ENCODE measurements around the gene PDK4. TPM values are rescaled to one million over a fixed set of nuclear protein-coding genes. Genes with fewer than 3 reads are reported as not detected.
A peak's percentile ranks its signal among the peaks of the same experiment; 100 is the strongest.
"Not testable (repeated sequence)": the region's sequence is repeated elsewhere in the genome, so short reads cannot be mapped to it uniquely, and the experiment has no call there.

Gene PDK4
- polyA plus RNA-seq, 6 donors from 2014 or later: 1.3 to 32.4 (median 2.5) TPM

GRCh38 chr7:95582578-95583293, 13.6 kb downstream of the PDK4 start:
- ATAC-seq (ENCODE audit: low read depth in 2 of 2) (no peak), DNase-seq (no peak)
- Mint-ChIP-seq H3K4me1 (no peaks in the 10 kb centered on the region), H3K4me3 (no peak overlapping the region), H3K36me3 (peaks cover 18 to 24% of the 10 kb centered on the region in 2 donors), H3K27me3 (no peaks in the 10 kb centered on the region), H3K27ac (peak overlapping the region in 1 of 6 donors; percentile 56), H3K9me3 (no peaks in the 10 kb centered on the region)

DNA sequence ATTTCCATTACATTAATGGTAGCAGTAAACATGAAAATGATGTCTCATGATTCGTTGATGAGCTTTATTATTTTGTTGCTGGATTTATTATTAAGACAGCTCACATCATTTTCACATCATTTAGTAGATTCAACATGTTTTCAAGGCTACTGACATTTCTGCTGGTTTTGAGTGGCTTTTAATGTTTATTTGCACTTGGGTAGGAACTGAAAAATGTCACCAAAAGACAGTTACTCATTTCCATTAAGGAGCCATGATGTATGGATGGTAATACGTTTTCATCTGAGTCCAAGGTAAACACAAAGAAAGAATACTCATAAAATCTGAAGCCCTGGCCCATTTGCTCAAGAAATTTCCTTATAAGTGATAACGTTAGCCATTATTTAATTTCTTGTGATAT, 14.8 kb downstream of the PDK4 start:
- DNase-seq (no peak), ATAC-seq (ENCODE audit: low read depth in 2 of 2) (no peak)
- Mint-ChIP-seq H3K36me3 (peaks cover 8 to 14% of the 10 kb centered on the region in 2 donors), H3K4me3 (no peak overlapping the region), H3K9me3 (no peaks in the 10 kb centered on the region), H3K27ac (no peak overlapping the region), H3K27me3 (peaks cover 0 to 2% (median 0%) of the 10 kb centered on the region in 3 donors), H3K4me1 (no peaks in the 10 kb centered on the region)

DNA sequence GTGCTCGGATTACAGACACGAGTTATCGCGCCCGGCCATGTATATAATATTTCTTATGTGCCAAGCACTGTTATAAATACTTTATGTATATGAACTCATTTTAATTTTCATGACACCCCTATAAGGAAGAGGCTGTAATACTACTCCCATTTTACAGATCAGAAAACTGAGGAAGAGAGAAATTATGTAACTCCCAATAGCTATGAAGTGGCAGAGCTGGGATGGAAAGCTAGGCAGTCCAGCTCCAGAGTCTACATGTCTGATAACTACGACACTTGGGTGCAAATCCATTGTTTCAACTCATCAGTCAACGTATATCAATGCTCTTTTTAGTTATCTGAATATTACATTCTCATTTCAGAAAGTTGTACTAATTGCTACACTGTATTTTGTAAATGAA, 17.0 kb downstream of the PDK4 start:
- no peaks in the 10 kb centered on the region for H3K4me1 Mint-ChIP-seq
- ATAC-seq (ENCODE audit: low read depth in 2 of 2) (no peak), DNase-seq (no peak)
- peak overlapping the region in 1 of 6 donors; percentile 30 for H3K27ac Mint-ChIP-seq
- peaks cover 0 to 2% (median 0%) of the 10 kb centered on the region in 7 donors for H3K9me3 Mint-ChIP-seq
- no peak overlapping the region for H3K4me3 Mint-ChIP-seq
- peaks cover 5 to 13% of the 10 kb centered on the region in 2 donors for H3K36me3 Mint-ChIP-seq
- peaks cover 0 to 14% (median 0%) of the 10 kb centered on the region in 3 donors for H3K27me3 Mint-ChIP-seq

- Mint-ChIP-seq H3K9me3 (peaks cover 0 to 2% (median 0%) of the 10 kb centered on the region in 7 donors), H3K4me3 (no peak overlapping the region), H3K4me1 (no peaks in the 10 kb centered on the region), H3K36me3 (peaks cover 0 to 5% of the 10 kb centered on the region in 2 donors), H3K27ac (no peak overlapping the region), H3K27me3 (peaks cover 0 to 14% (median 0%) of the 10 kb centered on the region in 3 donors)
- ATAC-seq (ENCODE audit: low read depth in 2 of 2): no peak
- DNase-seq: no peak
These were observed 17.9 kb downstream of the PDK4 start for GRCh38 chr7:95578299-95578855.

DNA sequence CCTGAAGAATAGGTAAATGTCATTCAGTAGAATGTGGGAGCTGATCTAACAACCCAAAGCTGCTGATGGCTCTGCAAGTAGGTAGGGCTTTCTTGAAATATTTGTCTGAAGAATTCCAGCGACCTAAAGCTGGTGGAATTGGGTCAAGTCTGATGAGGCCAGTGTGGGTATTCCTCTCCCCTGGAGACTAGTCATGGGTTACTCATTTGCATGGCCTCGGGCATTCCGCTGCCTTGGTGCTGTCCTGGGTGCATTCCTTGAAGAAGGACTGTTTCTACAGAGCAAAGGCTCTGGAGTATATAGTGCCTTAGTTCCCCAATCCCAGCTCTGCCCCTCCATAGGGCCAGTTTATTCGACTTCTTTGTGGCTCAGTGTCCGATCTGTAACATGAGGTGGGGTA, 19.2 kb downstream of the PDK4 start:
- Mint-ChIP-seq H3K27ac (no peak overlapping the region), H3K4me3 (no peak overlapping the region), H3K4me1 (no peaks in the 10 kb centered on the region), H3K36me3 (peaks cover 0 to 5% of the 10 kb centered on the region in 2 donors), H3K9me3 (peaks cover 0 to 6% (median 0%) of the 10 kb centered on the region in 7 donors), H3K27me3 (peaks cover 0 to 14% (median 0%) of the 10 kb centered on the region in 3 donors)
- DNase-seq: no peak
- no peak for ATAC-seq (ENCODE audit: low read depth in 2 of 2)

GRCh38 chr7:95569720-95570119, 26.6 kb downstream of the PDK4 start:
- DNase-seq: no peak
- no peaks in the 10 kb centered on the region for H3K4me1 Mint-ChIP-seq
- H3K36me3 Mint-ChIP-seq: no peaks in the 10 kb centered on the region
- peaks cover 0 to 6% (median 0%) of the 10 kb centered on the region in 3 donors for H3K27me3 Mint-ChIP-seq
- ATAC-seq (ENCODE audit: low read depth in 2 of 2): no peak
- no peak overlapping the region for H3K4me3 Mint-ChIP-seq
- H3K9me3 Mint-ChIP-seq: peaks cover 0 to 4% (median 2%) of the 10 kb centered on the region in 7 donors
- no peak overlapping the region for H3K27ac Mint-ChIP-seq

DNA sequence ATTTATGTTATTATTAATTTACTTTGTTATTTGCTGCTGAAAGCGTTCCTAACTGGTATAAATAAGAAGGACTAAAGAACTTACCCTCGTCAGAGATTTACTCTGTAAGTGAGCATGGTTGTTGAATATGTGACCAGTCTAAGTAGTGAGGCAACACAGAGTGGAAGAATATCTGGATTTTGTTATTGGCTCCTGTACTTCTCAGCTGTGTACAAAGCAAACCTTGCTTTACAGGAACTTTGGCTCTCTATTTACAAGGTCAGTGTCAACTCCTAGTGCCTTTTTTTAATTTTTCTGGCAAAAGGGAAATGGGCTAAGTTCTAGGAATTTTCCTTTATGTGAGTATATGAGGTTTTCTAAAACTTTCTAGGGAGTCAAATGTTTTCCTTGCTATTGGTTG, 35.6 kb downstream of the PDK4 start:
- H3K27me3 Mint-ChIP-seq: peaks cover 0 to 14% (median 5%) of the 10 kb centered on the region in 3 donors
- DNase-seq (no peak), ATAC-seq (ENCODE audit: low read depth in 2 of 2) (no peak)
- H3K27ac Mint-ChIP-seq: no peak overlapping the region
- peaks cover 0 to 7% of the 10 kb centered on the region in 2 donors for H3K36me3 Mint-ChIP-seq
- H3K4me1 Mint-ChIP-seq: no peaks in the 10 kb centered on the region
- no peak overlapping the region for H3K4me3 Mint-ChIP-seq
- peaks cover 0 to 2% (median 0%) of the 10 kb centered on the region in 7 donors for H3K9me3 Mint-ChIP-seq

DNA sequence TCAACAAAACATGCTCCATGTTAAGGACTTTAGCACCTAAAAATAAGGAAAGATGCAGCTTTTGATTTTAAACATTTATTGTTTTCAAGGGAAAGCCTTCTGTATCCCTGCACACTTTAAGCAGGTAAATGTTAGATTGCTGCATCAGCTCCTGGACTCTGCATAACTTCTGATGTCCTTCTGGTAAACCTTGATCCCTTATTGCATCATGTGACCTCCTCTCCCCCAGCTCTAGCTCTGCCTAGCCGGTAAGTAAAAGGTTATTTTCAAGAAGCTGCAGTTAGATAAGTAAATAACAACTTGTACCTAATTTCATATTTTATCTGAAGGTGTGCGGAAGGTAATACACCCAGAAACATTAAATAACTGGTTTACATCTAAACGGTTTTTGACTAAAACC, 37.5 kb downstream of the PDK4 start:
- no peaks in the 10 kb centered on the region for H3K4me1 Mint-ChIP-seq
- H3K27ac Mint-ChIP-seq: no peak overlapping the region
- peaks cover 0 to 18% (median 7%) of the 10 kb centered on the region in 3 donors for H3K27me3 Mint-ChIP-seq
- H3K9me3 Mint-ChIP-seq: peaks cover 0 to 2% (median 0%) of the 10 kb centered on the region in 7 donors
- ATAC-seq (ENCODE audit: low read depth in 2 of 2) (no peak), DNase-seq (no peak)
- H3K36me3 Mint-ChIP-seq: peaks cover 0 to 7% of the 10 kb centered on the region in 2 donors
- H3K4me3 Mint-ChIP-seq: no peak overlapping the region

DNA sequence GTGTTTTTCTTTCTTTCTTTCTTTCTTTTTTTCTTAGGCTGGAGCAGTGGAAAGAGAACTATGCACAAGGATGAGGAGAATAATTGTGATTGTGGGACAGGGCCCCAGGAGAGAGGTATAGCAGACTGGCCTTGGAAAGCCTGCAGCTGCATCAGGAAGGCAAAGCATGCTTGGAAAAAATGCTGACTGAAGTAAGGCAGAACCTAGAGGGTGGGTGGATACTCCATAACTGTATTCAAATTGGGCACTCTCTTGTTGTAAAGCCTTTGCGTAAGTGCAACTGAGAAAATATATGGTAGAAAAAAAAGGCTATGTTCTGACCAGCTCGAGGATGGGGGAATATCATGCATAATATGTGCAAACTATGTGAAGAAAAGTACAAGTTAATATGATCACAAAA, 39.5 kb downstream of the PDK4 start:
- Mint-ChIP-seq H3K27ac (no peak overlapping the region), H3K36me3 (peaks cover 0 to 6% of the 10 kb centered on the region in 2 donors), H3K4me3 (no peak overlapping the region), H3K4me1 (no peaks in the 10 kb centered on the region), H3K9me3 (no peaks in the 10 kb centered on the region), H3K27me3 (peaks cover 0 to 22% (median 12%) of the 10 kb centered on the region in 3 donors)
- no peak for DNase-seq
- ATAC-seq (ENCODE audit: low read depth in 2 of 2): no peak

GRCh38 chr7:95553939-95554338, 42.4 kb downstream of the PDK4 start:
- Mint-ChIP-seq H3K4me1 (no peaks in the 10 kb centered on the region), H3K4me3 (no peak overlapping the region), H3K27ac (no peak overlapping the region), H3K36me3 (no peaks in the 10 kb centered on the region), H3K27me3 (peaks cover 0 to 12% (median 8%) of the 10 kb centered on the region in 3 donors), H3K9me3 (no peaks in the 10 kb centered on the region)
- ATAC-seq (ENCODE audit: low read depth in 2 of 2) (no peak), DNase-seq (no peak)

DNA sequence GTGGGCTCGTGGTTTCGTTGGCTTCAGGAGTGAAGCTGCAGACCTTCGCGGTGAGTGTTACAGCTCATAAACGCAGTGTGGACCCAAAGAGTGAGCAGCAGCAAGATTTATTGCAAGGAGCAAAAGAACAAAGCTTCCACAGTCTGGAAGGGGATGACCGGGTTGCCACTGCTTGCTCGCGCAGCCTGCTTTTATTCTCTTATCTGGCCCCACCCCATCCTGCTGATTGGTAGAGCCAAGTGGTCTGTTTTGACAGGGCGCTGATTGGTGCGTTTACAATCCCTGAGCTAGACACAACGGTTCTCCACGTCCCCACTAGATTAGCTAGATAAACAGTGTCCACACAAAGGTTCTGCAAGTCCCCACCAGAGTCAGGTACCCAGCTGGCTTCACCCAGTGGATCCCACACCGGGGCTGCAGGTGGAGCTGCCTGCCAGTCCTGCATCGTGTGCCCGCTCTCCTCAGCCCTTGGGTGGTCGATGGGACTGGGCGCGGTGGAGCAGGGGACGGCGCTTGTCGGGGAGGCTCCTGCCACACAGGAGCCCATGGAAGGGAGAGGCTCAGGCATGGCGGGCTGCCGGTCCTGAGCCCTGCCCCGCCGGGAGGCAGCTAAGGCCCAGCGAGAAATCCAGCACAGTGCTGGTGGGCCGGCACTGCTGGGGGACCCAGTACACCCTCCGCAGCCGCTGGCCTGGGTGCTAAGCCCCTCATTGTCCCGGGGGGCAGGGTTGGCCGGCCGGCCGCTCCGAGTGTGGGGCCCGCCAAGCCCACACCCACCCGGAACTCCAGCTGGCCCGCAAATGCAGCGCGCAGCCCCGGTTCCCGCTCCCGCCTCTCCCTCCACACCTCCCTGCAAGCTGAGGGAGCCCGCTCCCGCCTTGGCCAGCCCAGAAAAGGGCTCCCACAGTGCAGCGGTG, 44.0 kb downstream of the PDK4 start:
- not testable (repeated sequence) for ATAC-seq (ENCODE audit: low read depth in 2 of 2); H3K27me3 Mint-ChIP-seq; H3K27ac Mint-ChIP-seq; H3K9me3 Mint-ChIP-seq; DNase-seq; H3K36me3 Mint-ChIP-seq; H3K4me1 Mint-ChIP-seq
- peak overlapping the region in 3 of 8 donors; percentile 4 to 82 (median 28) for H3K4me3 Mint-ChIP-seq

DNA sequence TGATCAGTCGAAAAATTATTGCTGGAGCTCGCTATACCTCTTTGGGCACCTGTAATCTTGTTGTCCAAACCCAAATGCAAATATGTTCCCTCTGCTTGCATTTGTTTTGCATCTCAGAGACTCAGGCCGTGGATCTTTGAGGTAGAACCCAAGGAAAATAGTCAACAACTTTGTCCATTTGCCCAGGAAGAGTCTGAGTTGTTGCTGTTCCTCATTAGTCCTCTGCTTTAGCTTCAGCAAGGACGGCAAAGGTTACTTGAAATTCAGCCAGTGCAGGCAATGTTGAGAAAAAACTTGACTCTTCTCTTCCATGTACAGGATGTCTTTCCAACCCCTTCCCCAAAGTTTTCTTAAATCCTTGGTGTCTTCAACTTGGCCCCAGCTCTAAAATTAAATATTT, 45.8 kb downstream of the PDK4 start:
- no peak overlapping the region for H3K4me3 Mint-ChIP-seq
- H3K36me3 Mint-ChIP-seq: no peaks in the 10 kb centered on the region
- no peak overlapping the region for H3K27ac Mint-ChIP-seq
- peaks cover 0 to 8% (median 7%) of the 10 kb centered on the region in 3 donors for H3K27me3 Mint-ChIP-seq
- H3K9me3 Mint-ChIP-seq: no peaks in the 10 kb centered on the region
- peaks cover under 1 to 3% (median 2%) of the 10 kb centered on the region in 3 donors for H3K4me1 Mint-ChIP-seq
- ATAC-seq (ENCODE audit: low read depth in 2 of 2) (no peak), DNase-seq (no peak)

GRCh38 chr7:95549818-95550529, 46.3 kb downstream of the PDK4 start:
- DNase-seq: no peak
- Mint-ChIP-seq H3K36me3 (no peaks in the 10 kb centered on the region), H3K27me3 (peaks cover 0 to 8% (median 7%) of the 10 kb centered on the region in 3 donors), H3K27ac (no peak overlapping the region), H3K9me3 (no peaks in the 10 kb centered on the region), H3K4me3 (no peak overlapping the region), H3K4me1 (peaks cover 5 to 8% (median 6%) of the 10 kb centered on the region in 3 donors)
- ATAC-seq (ENCODE audit: low read depth in 2 of 2): no peak
